SK-N-MC (cell line): ENCODE measurements around the gene IFIT1B.
"Not testable (repeated sequence)": the region's sequence is repeated elsewhere in the genome, so short reads cannot be mapped to it uniquely, and the experiment has no call there.

Experiments
- DNase-seq: peaks from one replicate; pipeline ENCODE4 v3.0.0-alpha.2; 2011; ENCODE audit warnings: low read depth, low spot score
- H3K27ac ChIP-seq: fragments of 200-600 bp; sonication (generic); 2 replicates; pipeline ENCODE4 v1.5.1; 2016; ENCODE audit warnings: mixed run types
- H3K36me3 ChIP-seq: fragments of 200-600 bp; sonication (generic); 2 replicates; pipeline ENCODE4 v1.6.1; 2017; ENCODE audit warnings: antibody characterized with exemption, low read length, mixed read lengths; ENCODE audit not compliant: insufficient read depth
- H3K4me3 ChIP-seq: fragments of 200-600 bp; sonication (generic); 2 replicates; pipeline ENCODE4 v1.5.1; 2016
- H3K9ac ChIP-seq: fragments of 200-600 bp; sonication (generic); 2 replicates; pipeline ENCODE4 v1.8.0; 2017; ENCODE audit warnings: mixed run types, mixed read lengths; ENCODE audit not compliant: insufficient read length
- H3K9me3 ChIP-seq: fragments of 200-600 bp; sonication (generic); 2 replicates; pipeline ENCODE4 v1.6.1; 2017; ENCODE audit warnings: low read depth, mild to moderate bottlenecking, antibody characterized with exemption, low read length, moderate library complexity, mixed read lengths
- EZH2 ChIP-seq: fragments of 200-600 bp; sonication (generic); IDR thresholded peaks from one replicate; pipeline ENCODE4 v1.6.1; 2017; ENCODE audit warnings: antibody characterized with exemption
- FOXP2 ChIP-seq: optimal IDR thresholded peaks from 2 replicates; pipeline ENCODE3; 2011; ENCODE audit warnings: mild to moderate bottlenecking, moderate library complexity; ENCODE audit not compliant: insufficient read depth; ENCODE audit errors: extremely low read length, control extremely low read depth
- POLR2AphosphoS5 ChIP-seq: IDR thresholded peaks from 2 replicates; pipeline ENCODE4 v1.6.1; 2012; ENCODE audit warnings: mild to moderate bottlenecking, low read depth, low read length, borderline replicate concordance

The IFIT1B gene

DNA sequence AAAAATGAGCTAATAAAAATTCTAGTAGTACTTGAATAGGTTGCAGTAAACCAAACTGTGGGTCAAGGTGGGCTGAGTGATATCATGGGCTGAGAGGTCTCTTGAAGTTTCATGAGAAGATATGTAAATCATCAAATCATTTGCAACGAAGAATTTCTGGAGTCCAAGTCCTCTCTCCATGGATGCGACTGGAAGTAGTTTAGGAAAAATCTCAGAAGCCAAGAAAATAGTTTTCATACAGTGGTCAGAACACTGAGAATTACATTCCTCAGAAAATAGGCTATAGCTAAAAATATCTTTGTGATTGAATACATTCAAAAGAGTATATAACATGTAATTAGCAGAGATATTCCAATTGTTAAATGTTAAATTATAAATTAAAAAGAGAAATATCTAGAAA is 10.9 kb downstream of the IFIT1B start:
- Histone ChIP-seq H3K9me3 (no peaks in the 10 kb centered on the region), H3K36me3 (no peaks in the 10 kb centered on the region), H3K4me3 (no peak overlapping the region), H3K9ac (no peak overlapping the region), H3K27ac (no peak overlapping the region)
- TF ChIP-seq POLR2AphosphoS5 (no peak), EZH2 (no peak), FOXP2 (no peak)
- no peak for DNase-seq

GRCh38 chr10:89389254-89389653 is 11.4 kb downstream of the IFIT1B start:
- TF ChIP-seq POLR2AphosphoS5 (no peak), EZH2 (no peak), FOXP2 (no peak)
- H3K9me3 ChIP-seq, result no peaks in the 10 kb centered on the region
- no peak overlapping the region for H3K4me3 ChIP-seq
- H3K27ac ChIP-seq, result no peak overlapping the region
- DNase-seq, result no peak
- no peaks in the 10 kb centered on the region for H3K36me3 ChIP-seq
- H3K9ac ChIP-seq, result no peak overlapping the region

- TF ChIP-seq EZH2 (no peak), FOXP2 (no peak), POLR2AphosphoS5 (no peak)
- DNase-seq, result no peak
These were observed 12.8 kb downstream of the IFIT1B start for GRCh38 chr10:89390476-89391225.

DNA sequence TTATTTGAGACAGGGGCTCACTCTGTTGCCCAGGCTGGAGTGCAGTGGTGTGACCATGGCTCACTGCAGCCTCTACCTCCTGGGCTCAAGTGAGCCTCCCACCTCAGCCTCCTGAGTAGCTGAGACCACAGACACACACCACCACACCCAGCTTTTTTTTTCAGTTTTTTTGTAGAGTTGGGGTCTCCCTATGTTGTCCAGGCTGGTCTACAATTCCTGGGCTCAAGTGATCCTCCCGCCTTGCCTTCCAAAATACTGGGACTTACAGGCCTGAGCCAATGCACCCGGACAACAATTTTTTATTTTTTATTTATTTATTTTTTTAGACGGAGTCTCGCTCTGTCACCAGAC is 13.3 kb downstream of the IFIT1B start:
- H3K4me3 ChIP-seq, H3K9me3 ChIP-seq, H3K9ac ChIP-seq, DNase-seq, H3K27ac ChIP-seq, H3K36me3 ChIP-seq: not testable (repeated sequence)

More at GRCh38 chr10:89390476-89391225, 12.8 kb downstream of the IFIT1B start:
- no peaks in the 10 kb centered on the region for H3K36me3 ChIP-seq
- no peak overlapping the region for H3K4me3 ChIP-seq
- no peak overlapping the region for H3K9ac ChIP-seq
- no peaks in the 10 kb centered on the region for H3K9me3 ChIP-seq
- H3K27ac ChIP-seq, result no peak overlapping the region

GRCh38 chr10:89391907-89392756 is 14.3 kb downstream of the IFIT1B start, which contains the start of gene IFIT1:
Gene IFIT1 (plus strand): TSS chr10:89392623. CDS start chr10:89392713, 90 bp downstream.
- Histone ChIP-seq H3K27ac (no peak within 1 kb of the TSS; the same call in 1 of the 2 replicates), H3K4me3 (peak within 1 kb of the TSS; percentile 79), H3K9ac (peak within 1 kb of the TSS; percentile 51), H3K36me3 (no peaks in the 10 kb centered on the region), H3K9me3 (no peaks in the 10 kb centered on the region)
- TF ChIP-seq FOXP2 (no peak), POLR2AphosphoS5 (no peak), EZH2 (no peak)
- DNase-seq, result no peak

GRCh38 chr10:89392974-89393373 is 15.1 kb downstream of the IFIT1B start:
- Histone ChIP-seq H3K9ac (no peak overlapping the region), H3K27ac (no peak overlapping the region), H3K36me3 (no peaks in the 10 kb centered on the region), H3K9me3 (no peaks in the 10 kb centered on the region), H3K4me3 (peak overlapping the region; percentile 79)
- no peak for TF ChIP-seq FOXP2
- TF ChIP-seq EZH2, result no peak
- TF ChIP-seq POLR2AphosphoS5, result no peak
- DNase-seq, result no peak

GRCh38 chr10:89393898-89394297 is 16.0 kb downstream of the IFIT1B start:
- TF ChIP-seq EZH2, result no peak
- TF ChIP-seq POLR2AphosphoS5, result no peak
- no peak for TF ChIP-seq FOXP2
- no peaks in the 10 kb centered on the region for H3K9me3 ChIP-seq
- no peak overlapping the region for H3K4me3 ChIP-seq
- no peak overlapping the region for H3K9ac ChIP-seq
- H3K36me3 ChIP-seq, result no peaks in the 10 kb centered on the region
- H3K27ac ChIP-seq, result no peak overlapping the region
- DNase-seq, result no peak

DNA sequence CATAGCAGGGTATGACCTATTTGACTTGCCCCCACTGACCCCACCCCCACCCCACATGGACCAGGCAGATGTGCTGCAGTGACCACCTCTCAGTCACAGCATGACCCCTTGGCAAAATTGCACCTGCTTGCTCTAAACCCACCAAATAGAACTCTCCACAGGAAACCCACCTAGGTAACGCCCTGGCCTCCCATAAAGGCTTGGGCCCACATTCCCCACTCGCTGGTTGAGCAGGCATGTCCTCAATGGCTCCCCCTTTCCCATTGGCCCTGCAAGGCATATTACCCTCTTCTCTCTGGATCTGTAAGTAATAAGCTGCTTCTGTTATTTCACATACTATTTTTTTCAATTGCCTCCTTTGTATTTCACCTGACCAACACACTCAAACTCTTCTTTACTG is 17.3 kb downstream of the IFIT1B start:
- no peak for TF ChIP-seq FOXP2
- no peak for TF ChIP-seq EZH2
- TF ChIP-seq POLR2AphosphoS5, result no peak
- Histone ChIP-seq H3K36me3 (no peaks in the 10 kb centered on the region), H3K27ac (no peak overlapping the region), H3K9me3 (no peaks in the 10 kb centered on the region), H3K9ac (no peak overlapping the region), H3K4me3 (no peak overlapping the region)
- no peak for DNase-seq
